SU-DHL-6 (cell line): ENCODE results near the gene SYNDIG1.

Experiments
- EZH2phosphoT487 ChIP-seq: fragments of 200-600 bp; sonication (generic), shearing (Covaris generic); conservative IDR thresholded peaks from 2 replicates; pipeline ENCODE4 v1.6.1; 2018; ENCODE audit warnings: mild to moderate bottlenecking, antibody characterized with exemption, low read length, moderate library complexity, mixed read lengths
- TF ChIP-seq, protein P1 (sequence below): fragments of 200-600 bp; sonication (generic); IDR thresholded peaks from one replicate; pipeline ENCODE4 v1.5.1; 2017; ENCODE audit warnings: antibody characterized with exemption, mild to moderate bottlenecking, low read length, moderate library complexity; ENCODE audit not compliant: insufficient read depth, poor library complexity, severe bottlenecking

DNA sequence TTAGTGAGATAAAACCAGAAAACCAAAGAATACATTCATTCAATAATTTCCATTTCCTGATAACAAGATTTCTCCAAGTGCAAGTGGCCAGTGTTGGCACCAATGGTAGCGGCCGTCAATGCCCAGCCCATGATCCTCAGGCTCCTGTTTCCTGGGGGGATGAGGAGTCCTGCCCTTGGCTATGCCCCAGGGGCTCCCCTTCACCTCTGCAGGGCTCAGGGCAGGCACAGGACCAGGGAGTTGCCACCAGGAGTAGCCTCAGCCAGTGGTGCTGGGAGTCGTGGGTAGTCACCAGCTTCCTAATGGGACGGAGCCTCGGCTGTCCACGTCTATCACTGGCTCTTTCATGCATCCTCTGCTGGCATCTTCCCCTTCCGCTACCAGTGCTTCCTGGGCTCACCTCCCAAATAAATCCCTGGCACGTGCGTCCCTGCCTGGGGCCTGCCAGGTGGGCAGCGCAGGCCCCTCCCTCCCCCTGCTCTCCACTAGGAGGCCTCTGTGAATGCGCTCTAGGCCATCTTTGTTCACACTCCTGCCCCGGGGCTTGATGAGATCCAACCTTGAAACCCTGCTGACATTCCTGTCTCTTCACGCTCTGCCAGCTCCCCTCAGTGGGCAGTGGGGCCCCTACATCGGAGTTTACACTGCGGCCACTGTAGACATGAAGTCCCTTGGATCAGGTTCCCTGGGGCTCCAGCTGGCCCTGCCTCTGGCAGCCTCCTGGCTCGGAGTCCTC, 215.7 kb downstream of the SYNDIG1 start:
- TF ChIP-seq, protein P1, sequence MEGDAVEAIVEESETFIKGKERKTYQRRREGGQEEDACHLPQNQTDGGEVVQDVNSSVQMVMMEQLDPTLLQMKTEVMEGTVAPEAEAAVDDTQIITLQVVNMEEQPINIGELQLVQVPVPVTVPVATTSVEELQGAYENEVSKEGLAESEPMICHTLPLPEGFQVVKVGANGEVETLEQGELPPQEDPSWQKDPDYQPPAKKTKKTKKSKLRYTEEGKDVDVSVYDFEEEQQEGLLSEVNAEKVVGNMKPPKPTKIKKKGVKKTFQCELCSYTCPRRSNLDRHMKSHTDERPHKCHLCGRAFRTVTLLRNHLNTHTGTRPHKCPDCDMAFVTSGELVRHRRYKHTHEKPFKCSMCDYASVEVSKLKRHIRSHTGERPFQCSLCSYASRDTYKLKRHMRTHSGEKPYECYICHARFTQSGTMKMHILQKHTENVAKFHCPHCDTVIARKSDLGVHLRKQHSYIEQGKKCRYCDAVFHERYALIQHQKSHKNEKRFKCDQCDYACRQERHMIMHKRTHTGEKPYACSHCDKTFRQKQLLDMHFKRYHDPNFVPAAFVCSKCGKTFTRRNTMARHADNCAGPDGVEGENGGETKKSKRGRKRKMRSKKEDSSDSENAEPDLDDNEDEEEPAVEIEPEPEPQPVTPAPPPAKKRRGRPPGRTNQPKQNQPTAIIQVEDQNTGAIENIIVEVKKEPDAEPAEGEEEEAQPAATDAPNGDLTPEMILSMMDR: no peak
- no peak for TF ChIP-seq EZH2phosphoT487
